Measurements from ENCODE around the gene BOC. TPM values are rescaled to one million over a fixed set of nuclear protein-coding genes. Genes with fewer than 3 reads are reported as not detected.

BOC gene
- total RNA-seq, 1 experiment from 2014 or later, result 1.2 TPM

DNA sequence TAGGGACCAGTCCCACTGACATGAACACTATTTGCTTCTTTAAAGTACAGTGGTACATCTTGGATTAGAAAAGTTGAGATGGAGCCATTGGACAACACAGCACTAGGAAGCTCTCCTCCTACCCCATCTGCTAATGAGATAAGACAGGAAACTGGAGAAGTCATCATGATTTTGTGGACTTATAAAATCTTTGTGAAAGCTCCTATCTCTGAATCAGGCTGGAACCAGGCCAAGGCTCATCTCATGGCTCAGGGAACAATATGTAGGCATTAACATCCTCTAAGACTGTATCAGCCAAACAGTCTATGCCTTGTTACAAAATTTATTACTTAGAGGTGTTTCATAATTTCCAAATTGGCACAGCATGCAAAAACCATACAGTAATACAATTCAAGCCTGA, 84.1 kb downstream of the BOC start:
- Histone ChIP-seq H3K27me3 (replicated peaks; ENCODE audit: insufficient read depth, low read depth, low read length, poor library complexity) (no peaks in the 10 kb centered on the region), H3K4me1 (ENCODE audit: insufficient read depth, low read length, poor library complexity, severe bottlenecking) (no peaks in the 10 kb centered on the region), H3K4me3 (ENCODE audit: low read depth, low read length, poor library complexity, severe bottlenecking) (no peak overlapping the region), H3K9me3 (ENCODE audit: low read depth, low read length, poor library complexity, severe bottlenecking) (no peaks in the 10 kb centered on the region), H3K27ac (ENCODE audit: low read depth, low read length, poor library complexity, severe bottlenecking) (no peak overlapping the region), H3K36me3 (ENCODE audit: insufficient read depth, low read length, poor library complexity, severe bottlenecking) (no peaks in the 10 kb centered on the region)
- peak; percentile 58 for DNase-seq (ENCODE audit: low spot score)
- no TSS peak for BruUV-seq (replicated peaks)
- TF ChIP-seq EZH2 (IDR thresholded peaks at IDR 0.05; ENCODE audit: borderline replicate concordance, low read depth, low read length, poor library complexity, severe bottlenecking), result no peak
- TF ChIP-seq, protein P1, sequence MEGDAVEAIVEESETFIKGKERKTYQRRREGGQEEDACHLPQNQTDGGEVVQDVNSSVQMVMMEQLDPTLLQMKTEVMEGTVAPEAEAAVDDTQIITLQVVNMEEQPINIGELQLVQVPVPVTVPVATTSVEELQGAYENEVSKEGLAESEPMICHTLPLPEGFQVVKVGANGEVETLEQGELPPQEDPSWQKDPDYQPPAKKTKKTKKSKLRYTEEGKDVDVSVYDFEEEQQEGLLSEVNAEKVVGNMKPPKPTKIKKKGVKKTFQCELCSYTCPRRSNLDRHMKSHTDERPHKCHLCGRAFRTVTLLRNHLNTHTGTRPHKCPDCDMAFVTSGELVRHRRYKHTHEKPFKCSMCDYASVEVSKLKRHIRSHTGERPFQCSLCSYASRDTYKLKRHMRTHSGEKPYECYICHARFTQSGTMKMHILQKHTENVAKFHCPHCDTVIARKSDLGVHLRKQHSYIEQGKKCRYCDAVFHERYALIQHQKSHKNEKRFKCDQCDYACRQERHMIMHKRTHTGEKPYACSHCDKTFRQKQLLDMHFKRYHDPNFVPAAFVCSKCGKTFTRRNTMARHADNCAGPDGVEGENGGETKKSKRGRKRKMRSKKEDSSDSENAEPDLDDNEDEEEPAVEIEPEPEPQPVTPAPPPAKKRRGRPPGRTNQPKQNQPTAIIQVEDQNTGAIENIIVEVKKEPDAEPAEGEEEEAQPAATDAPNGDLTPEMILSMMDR (conservative IDR thresholded peaks at IDR 0.05; ENCODE audit: low read depth, low read length), result no peak
- intact Hi-C loops (cut with micrococcal nuclease; ENCODE audit: unreplicated experiment), result no loop called here
- ChIA-PET POLR2A (ENCODE audit: low non-redundant PET) (no interaction called here), CTCF (no interaction called here)

DNA sequence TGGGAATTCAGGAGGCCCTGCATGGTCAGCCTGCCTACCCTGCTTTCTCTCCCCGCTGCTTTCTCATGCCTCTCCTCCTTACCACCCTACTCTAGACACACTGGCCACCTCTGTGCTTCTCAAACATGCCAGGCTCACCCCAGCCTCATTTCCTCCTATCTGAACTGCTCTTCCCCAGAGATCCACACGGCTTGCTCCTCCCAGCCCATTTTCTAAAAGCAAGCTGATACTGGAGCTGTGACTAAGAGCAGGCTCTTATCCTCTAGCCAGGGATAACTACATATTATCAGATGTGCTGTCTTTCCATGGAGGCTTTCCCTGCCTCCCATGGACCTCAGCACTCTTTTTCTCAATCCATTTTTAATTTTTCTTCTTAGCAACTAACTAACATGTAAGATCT, 85.9 kb downstream of the BOC start:
- H3K9me3 ChIP-seq (ENCODE audit: low read depth, low read length, poor library complexity, severe bottlenecking), result no peaks in the 10 kb centered on the region
- POLR2A ChIA-PET (ENCODE audit: low non-redundant PET), result no interaction called here
- H3K4me1 ChIP-seq (ENCODE audit: insufficient read depth, low read length, poor library complexity, severe bottlenecking), result peaks cover 5% of the 10 kb centered on the region
- H3K4me3 ChIP-seq (ENCODE audit: low read depth, low read length, poor library complexity, severe bottlenecking), result no peak overlapping the region
- intact Hi-C loops (cut with micrococcal nuclease; ENCODE audit: unreplicated experiment), result no loop called here
- H3K27ac ChIP-seq (ENCODE audit: low read depth, low read length, poor library complexity, severe bottlenecking), result no peak overlapping the region
- H3K27me3 ChIP-seq (replicated peaks; ENCODE audit: insufficient read depth, low read depth, low read length, poor library complexity), result no peaks in the 10 kb centered on the region
- BruUV-seq (replicated peaks), result no TSS peak
- no peaks in the 10 kb centered on the region for H3K36me3 ChIP-seq (ENCODE audit: insufficient read depth, low read length, poor library complexity, severe bottlenecking)
- CTCF ChIA-PET, result interaction anchor here (0.8 kb wide), 1 partner anchor 9 kb away, joined by 3 read pairs; no protein-coding TSS in a partner anchor
- no peak for TF ChIP-seq EZH2 (IDR thresholded peaks at IDR 0.05; ENCODE audit: borderline replicate concordance, low read depth, low read length, poor library complexity, severe bottlenecking)
- TF ChIP-seq, protein P1 (conservative IDR thresholded peaks at IDR 0.05; ENCODE audit: low read depth, low read length), result no peak
- no peak for DNase-seq (ENCODE audit: low spot score)

DNA sequence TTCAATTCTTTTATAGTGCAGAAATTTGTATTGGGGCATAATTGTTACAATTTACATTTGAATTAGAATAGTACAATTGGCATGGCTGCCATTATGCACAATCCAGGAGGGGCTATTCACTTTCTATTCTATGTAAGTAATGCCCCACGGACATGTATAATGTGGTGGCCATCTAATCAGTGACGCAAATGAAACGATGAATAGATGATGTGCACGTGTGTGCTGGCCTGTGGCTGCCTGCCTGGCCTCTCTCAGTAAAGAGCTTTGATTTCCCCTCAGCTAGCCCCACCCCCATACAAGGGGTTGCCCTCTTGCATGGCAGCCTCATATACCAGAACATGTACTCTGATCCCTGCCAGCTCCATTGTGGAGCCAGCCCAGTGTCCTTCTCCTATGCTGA, 86.5 kb downstream of the BOC start:
- no peak for DNase-seq (ENCODE audit: low spot score)
- no peaks in the 10 kb centered on the region for H3K27me3 ChIP-seq (replicated peaks; ENCODE audit: insufficient read depth, low read depth, low read length, poor library complexity)
- H3K4me3 ChIP-seq (ENCODE audit: low read depth, low read length, poor library complexity, severe bottlenecking), result no peak overlapping the region
- H3K36me3 ChIP-seq (ENCODE audit: insufficient read depth, low read length, poor library complexity, severe bottlenecking), result no peaks in the 10 kb centered on the region
- no TSS peak for BruUV-seq (replicated peaks)
- no peak for TF ChIP-seq EZH2 (IDR thresholded peaks at IDR 0.05; ENCODE audit: borderline replicate concordance, low read depth, low read length, poor library complexity, severe bottlenecking)
- TF ChIP-seq, protein P1 (conservative IDR thresholded peaks at IDR 0.05; ENCODE audit: low read depth, low read length), result no peak
- ChIA-PET POLR2A (ENCODE audit: low non-redundant PET) (no interaction called here), CTCF (interaction anchor here (0.8 kb wide), 1 partner anchor 10 kb away, joined by 3 read pairs; no protein-coding TSS in a partner anchor)
- no peak overlapping the region for H3K27ac ChIP-seq (ENCODE audit: low read depth, low read length, poor library complexity, severe bottlenecking)
- H3K4me1 ChIP-seq (ENCODE audit: insufficient read depth, low read length, poor library complexity, severe bottlenecking), result peaks cover 5% of the 10 kb centered on the region
- intact Hi-C loops (cut with micrococcal nuclease; ENCODE audit: unreplicated experiment), result no loop called here
- no peaks in the 10 kb centered on the region for H3K9me3 ChIP-seq (ENCODE audit: low read depth, low read length, poor library complexity, severe bottlenecking)
